Loucy (cell line): ENCODE data around the gene OR2AE1.

Experiments
- CTCF ChIP-seq: fragments of 200-600 bp; sonication (generic); conservative IDR thresholded peaks from 2 replicates; pipeline ENCODE4 v1.5.1; 2014; ENCODE audit warnings: mild to moderate bottlenecking, antibody characterized with exemption, low read length
- EZH2phosphoT487 ChIP-seq: fragments of 200-600 bp; IDR thresholded peaks from 2 replicates; pipeline ENCODE4 v1.6.1; 2018; ENCODE audit warnings: antibody characterized with exemption, mild to moderate bottlenecking, moderate library complexity, borderline replicate concordance

GRCh38 chr7:99843808-99844207, 33.0 kb downstream of the OR2AE1 start:
- TF ChIP-seq CTCF (no peak), EZH2phosphoT487 (no peak)
